Astrocyte of the cerebellum (primary cell): ENCODE results near the gene RASAL2.

Experiments used
- DNase-seq: peaks from one replicate; pipeline ENCODE4 v3.0.0-alpha.2; 2011; ENCODE audit warnings: low read depth
- H3K4me3 ChIP-seq: 2 replicates; pipeline ENCODE4 v1.5.1; 2011; ENCODE audit warnings: mild to moderate bottlenecking, low read depth, low read length, moderate library complexity
- in situ Hi-C: cut with HindIII; loops from 2 replicates; pipeline ENCODE4 v1.10.0; 2017; ENCODE audit warnings: low sequenced_read_pairs
- TF ChIP-seq, protein P1 (sequence below): IDR thresholded peaks from 2 replicates; pipeline ENCODE4 v1.5.1; 2012; ENCODE audit warnings: low read length, low read depth, moderate library complexity, mild to moderate bottlenecking; ENCODE audit errors: missing control alignments

The RASAL2 gene

DNA sequence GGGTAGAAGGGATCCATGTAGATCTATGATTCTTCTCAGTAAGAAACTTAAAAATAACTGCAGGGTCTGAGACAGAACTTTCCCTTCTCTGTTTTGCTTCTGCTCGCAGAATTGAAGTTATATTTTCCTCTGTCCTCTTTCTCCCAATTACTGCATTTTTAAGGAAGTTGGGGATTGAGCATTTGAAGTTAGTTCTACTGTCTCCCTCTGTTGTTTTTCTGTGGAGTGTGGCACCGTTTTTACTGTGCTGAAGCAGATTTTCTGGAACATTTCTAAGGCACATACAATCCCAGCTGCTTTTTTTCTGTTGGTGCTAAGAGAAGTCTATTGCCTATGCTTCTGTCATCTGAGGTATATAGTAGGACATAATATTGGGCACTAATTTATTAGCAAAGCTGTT lies 43.3 kb downstream of the RASAL2 start:
- in situ Hi-C loops, result no loop called here
- TF ChIP-seq, protein P1, sequence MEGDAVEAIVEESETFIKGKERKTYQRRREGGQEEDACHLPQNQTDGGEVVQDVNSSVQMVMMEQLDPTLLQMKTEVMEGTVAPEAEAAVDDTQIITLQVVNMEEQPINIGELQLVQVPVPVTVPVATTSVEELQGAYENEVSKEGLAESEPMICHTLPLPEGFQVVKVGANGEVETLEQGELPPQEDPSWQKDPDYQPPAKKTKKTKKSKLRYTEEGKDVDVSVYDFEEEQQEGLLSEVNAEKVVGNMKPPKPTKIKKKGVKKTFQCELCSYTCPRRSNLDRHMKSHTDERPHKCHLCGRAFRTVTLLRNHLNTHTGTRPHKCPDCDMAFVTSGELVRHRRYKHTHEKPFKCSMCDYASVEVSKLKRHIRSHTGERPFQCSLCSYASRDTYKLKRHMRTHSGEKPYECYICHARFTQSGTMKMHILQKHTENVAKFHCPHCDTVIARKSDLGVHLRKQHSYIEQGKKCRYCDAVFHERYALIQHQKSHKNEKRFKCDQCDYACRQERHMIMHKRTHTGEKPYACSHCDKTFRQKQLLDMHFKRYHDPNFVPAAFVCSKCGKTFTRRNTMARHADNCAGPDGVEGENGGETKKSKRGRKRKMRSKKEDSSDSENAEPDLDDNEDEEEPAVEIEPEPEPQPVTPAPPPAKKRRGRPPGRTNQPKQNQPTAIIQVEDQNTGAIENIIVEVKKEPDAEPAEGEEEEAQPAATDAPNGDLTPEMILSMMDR, result no peak
- DNase-seq, result no peak
- no peak overlapping the region for H3K4me3 ChIP-seq

DNA sequence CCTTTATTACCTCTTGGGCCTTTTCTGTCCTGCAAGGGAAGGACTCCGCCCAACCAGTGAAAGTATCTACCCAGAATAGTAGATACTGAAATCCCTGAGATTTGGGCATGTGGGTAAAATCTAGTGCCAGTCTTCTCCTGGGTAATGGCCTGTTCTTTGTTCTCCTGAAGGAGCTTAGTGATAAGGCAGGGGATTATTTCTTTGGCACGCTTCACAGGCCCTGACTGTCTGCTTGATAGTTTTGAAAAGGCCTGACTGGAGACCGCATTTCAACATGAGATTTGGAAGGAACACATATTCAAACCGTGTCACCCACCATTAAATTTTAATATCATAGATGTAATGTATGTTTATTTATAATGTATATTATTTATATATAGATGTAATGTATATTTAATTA lies 48.9 kb downstream of the RASAL2 start:
- DNase-seq, result no peak
- in situ Hi-C loops, result no loop called here
- TF ChIP-seq, protein P1, result no peak
- H3K4me3 ChIP-seq, result no peak overlapping the region

GRCh38 chr1:178143730-178144690 lies 50.1 kb downstream of the RASAL2 start:
- TF ChIP-seq, protein P1, result no peak
- H3K4me3 ChIP-seq, result no peak overlapping the region
- in situ Hi-C loops, result no loop called here
- DNase-seq, result no peak

GRCh38 chr1:178145605-178146004 lies 51.7 kb downstream of the RASAL2 start:
- no peak for DNase-seq
- H3K4me3 ChIP-seq, result no peak overlapping the region
- TF ChIP-seq, protein P1, result no peak
- in situ Hi-C loops, result no loop called here

DNA sequence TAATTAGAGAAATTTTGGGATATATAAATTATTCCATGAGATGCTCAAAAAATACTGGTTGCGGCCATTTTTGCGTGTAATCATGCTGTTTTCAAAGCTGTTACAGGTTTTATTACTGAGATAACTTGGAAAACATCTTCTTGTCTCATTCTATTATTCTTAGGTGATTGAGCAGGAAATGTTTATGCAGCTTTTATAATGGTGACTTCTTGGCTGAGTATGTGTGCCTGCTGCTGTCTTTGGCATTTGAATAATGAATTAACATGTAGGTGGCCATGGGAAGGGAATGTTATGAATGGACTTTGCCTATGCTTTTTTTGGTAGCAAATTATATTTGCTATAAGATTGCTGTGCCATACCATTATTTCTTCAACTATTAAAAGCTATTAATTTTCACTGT lies 52.5 kb downstream of the RASAL2 start:
- H3K4me3 ChIP-seq, result no peak overlapping the region
- in situ Hi-C loops, result no loop called here
- TF ChIP-seq, protein P1, result no peak
- DNase-seq, result no peak

GRCh38 chr1:178150610-178151009 lies 56.7 kb downstream of the RASAL2 start:
- TF ChIP-seq, protein P1, result no peak
- no peak for DNase-seq
- in situ Hi-C loops, result loop anchor here (5.0 kb wide), 1 partner anchor 57 kb away; no protein-coding TSS in a partner anchor
- H3K4me3 ChIP-seq, result no peak overlapping the region
